ENCODE results near the gene AMH. TPM values are rescaled to one million over a fixed set of nuclear protein-coding genes. Genes with fewer than 3 reads are reported as not detected.

AMH gene
- polyA plus RNA-seq, 1 donor (not counting 4 experiments of a cell fraction or from before 2014, with no cell fraction given), result 0.07 TPM

DNA sequence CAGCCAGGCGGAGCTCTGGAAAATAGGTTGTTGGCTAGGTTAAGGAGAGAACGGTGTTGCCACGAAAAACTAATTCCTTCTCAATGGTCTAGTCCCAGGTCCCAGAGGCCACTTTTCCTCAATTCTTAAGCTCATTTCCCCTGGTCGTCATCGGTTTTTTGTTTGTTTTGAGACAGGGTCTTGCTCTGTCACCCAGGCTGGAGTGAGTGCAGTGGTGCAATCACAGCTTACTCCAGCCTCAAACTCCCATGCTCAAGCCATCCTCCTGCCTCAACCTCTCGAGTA lies 11.3 kb upstream of the AMH start:
- H3K4me2 ChIP-seq (ENCODE audit: control insufficient read depth, extremely low read depth, insufficient read depth, low read depth, low read length), result peak overlapping the region; percentile 95
- H4K20me1 ChIP-seq (ENCODE audit: control insufficient read depth, extremely low read depth, insufficient read depth, low read length), result peaks cover 30% of the 10 kb centered on the region
- peaks cover 92% of the 10 kb centered on the region for H3K79me2 ChIP-seq (ENCODE audit: control insufficient read depth, insufficient read depth, low read length)
- peak overlapping the region; percentile 90 for H3K9ac ChIP-seq (ENCODE audit: control insufficient read depth, extremely low read depth, insufficient read depth, low read length)
- H3K4me3 ChIP-seq (ENCODE audit: control insufficient read depth in 2 of 3, extremely low read depth in 1 of 3, insufficient read depth in 2 of 3, low read depth in 1 of 3, low read length in 3 of 3), result peak overlapping the region in 2 of 3 experiments; percentile 70 to 91
- dilution Hi-C loops (cut with MboI; ENCODE audit: extremely low pct_ligation_motif_present, low sequenced_read_pairs), result no loop called here
- H3K27me3 ChIP-seq (ENCODE audit: control insufficient read depth, extremely low read depth, insufficient read depth, low read length), result no peaks in the 10 kb centered on the region
- peaks cover 7% of the 10 kb centered on the region for H3K9me1 ChIP-seq (ENCODE audit: control insufficient read depth, extremely low read depth, insufficient read depth, low read length)
- DNase-seq (ENCODE audit: low read depth, low spot score), result no peak
- H2AFZ ChIP-seq (ENCODE audit: control insufficient read depth, low read length), result no peak overlapping the region
- TF ChIP-seq, protein P1, sequence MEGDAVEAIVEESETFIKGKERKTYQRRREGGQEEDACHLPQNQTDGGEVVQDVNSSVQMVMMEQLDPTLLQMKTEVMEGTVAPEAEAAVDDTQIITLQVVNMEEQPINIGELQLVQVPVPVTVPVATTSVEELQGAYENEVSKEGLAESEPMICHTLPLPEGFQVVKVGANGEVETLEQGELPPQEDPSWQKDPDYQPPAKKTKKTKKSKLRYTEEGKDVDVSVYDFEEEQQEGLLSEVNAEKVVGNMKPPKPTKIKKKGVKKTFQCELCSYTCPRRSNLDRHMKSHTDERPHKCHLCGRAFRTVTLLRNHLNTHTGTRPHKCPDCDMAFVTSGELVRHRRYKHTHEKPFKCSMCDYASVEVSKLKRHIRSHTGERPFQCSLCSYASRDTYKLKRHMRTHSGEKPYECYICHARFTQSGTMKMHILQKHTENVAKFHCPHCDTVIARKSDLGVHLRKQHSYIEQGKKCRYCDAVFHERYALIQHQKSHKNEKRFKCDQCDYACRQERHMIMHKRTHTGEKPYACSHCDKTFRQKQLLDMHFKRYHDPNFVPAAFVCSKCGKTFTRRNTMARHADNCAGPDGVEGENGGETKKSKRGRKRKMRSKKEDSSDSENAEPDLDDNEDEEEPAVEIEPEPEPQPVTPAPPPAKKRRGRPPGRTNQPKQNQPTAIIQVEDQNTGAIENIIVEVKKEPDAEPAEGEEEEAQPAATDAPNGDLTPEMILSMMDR (optimal IDR thresholded peaks at IDR 0.05 in 1 of 3, IDR thresholded peaks at IDR 0.05 in 1 of 3, conservative IDR thresholded peaks at IDR 0.05 in 1 of 3; ENCODE audit: extremely low read depth in 1 of 3, insufficient read depth in 2 of 3, low read length in 3 of 3), result no peak
- TF ChIP-seq EZH2 (IDR thresholded peaks at IDR 0.05; ENCODE audit: low read length), result no peak
- H3K27ac ChIP-seq (ENCODE audit: control insufficient read depth, insufficient read depth, low read length), result peak overlapping the region; percentile 94
- peaks cover 47% of the 10 kb centered on the region for H3K4me1 ChIP-seq (ENCODE audit: control insufficient read depth, extremely low read depth, insufficient read depth, low read length)
- peaks cover 9 to 31% of the 10 kb centered on the region in 2 experiments for H3K36me3 ChIP-seq (ENCODE audit: control insufficient read depth in 2 of 2, extremely low read depth in 1 of 2, insufficient read depth in 2 of 2, low read length in 2 of 2)
- FAIRE-seq, result no peak
- H3K9me3 ChIP-seq (ENCODE audit: control insufficient read depth, low read depth, low read length), result no peaks in the 10 kb centered on the region

DNA sequence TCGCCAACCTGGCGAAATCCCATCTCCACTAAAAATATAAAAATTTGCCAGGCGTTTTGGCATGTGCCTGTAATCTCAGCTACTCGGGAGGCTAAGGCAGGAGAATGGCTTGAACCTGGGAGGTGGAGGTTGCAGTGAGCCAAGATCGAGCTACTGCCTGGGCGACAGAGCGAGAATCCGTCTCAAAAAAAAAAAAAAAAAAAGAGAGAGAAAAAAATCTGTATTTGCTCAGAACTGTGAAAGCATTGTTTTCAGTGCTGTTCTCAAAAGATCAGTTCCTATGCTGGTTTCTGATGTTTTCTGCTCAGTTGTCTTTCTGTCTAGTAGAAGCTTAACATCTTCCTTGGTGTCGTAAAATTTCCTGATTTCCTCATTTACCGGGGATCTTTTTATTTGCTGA lies 9.9 kb upstream of the AMH start:
- Histone ChIP-seq H3K9me3 (ENCODE audit: control insufficient read depth, low read depth, low read length) (no peaks in the 10 kb centered on the region), H3K9me1 (ENCODE audit: control insufficient read depth, extremely low read depth, insufficient read depth, low read length) (peaks cover 7% of the 10 kb centered on the region), H3K4me2 (ENCODE audit: control insufficient read depth, extremely low read depth, insufficient read depth, low read depth, low read length) (peak overlapping the region; percentile 95), H3K36me3 (ENCODE audit: control insufficient read depth in 2 of 2, extremely low read depth in 1 of 2, insufficient read depth in 2 of 2, low read length in 2 of 2) (peaks cover 11 to 18% of the 10 kb centered on the region in 2 experiments), H3K27ac (ENCODE audit: control insufficient read depth, insufficient read depth, low read length) (no peak overlapping the region), H3K27me3 (ENCODE audit: control insufficient read depth, extremely low read depth, insufficient read depth, low read length) (no peaks in the 10 kb centered on the region), H2AFZ (ENCODE audit: control insufficient read depth, low read length) (no peak overlapping the region), H3K4me1 (ENCODE audit: control insufficient read depth, extremely low read depth, insufficient read depth, low read length) (peaks cover 47% of the 10 kb centered on the region), H3K4me3 (ENCODE audit: control insufficient read depth in 2 of 3, extremely low read depth in 1 of 3, insufficient read depth in 2 of 3, low read depth in 1 of 3, low read length in 3 of 3) (no peak overlapping the region), H3K79me2 (ENCODE audit: control insufficient read depth, insufficient read depth, low read length) (peaks cover 92% of the 10 kb centered on the region), H3K9ac (ENCODE audit: control insufficient read depth, extremely low read depth, insufficient read depth, low read length) (no peak overlapping the region), H4K20me1 (ENCODE audit: control insufficient read depth, extremely low read depth, insufficient read depth, low read length) (peaks cover 38% of the 10 kb centered on the region)
- dilution Hi-C loops (cut with MboI; ENCODE audit: extremely low pct_ligation_motif_present, low sequenced_read_pairs), result no loop called here
- no peak for DNase-seq (ENCODE audit: low read depth, low spot score)
- no peak for FAIRE-seq
- TF ChIP-seq, protein P1 (optimal IDR thresholded peaks at IDR 0.05 in 1 of 3, IDR thresholded peaks at IDR 0.05 in 1 of 3, conservative IDR thresholded peaks at IDR 0.05 in 1 of 3; ENCODE audit: extremely low read depth in 1 of 3, insufficient read depth in 2 of 3, low read length in 3 of 3), result no peak
- no peak for TF ChIP-seq EZH2 (IDR thresholded peaks at IDR 0.05; ENCODE audit: low read length)

Data from keratinocyte (primary cell).